Stromal cell of bone marrow (primary cell): ENCODE results near the gene TCERG1L.

Source experiments
- DNase-seq: peaks from one replicate; pipeline ENCODE4 v3.0.0-alpha.2; 2012; ENCODE audit warnings: low read depth

The TCERG1L gene

DNA sequence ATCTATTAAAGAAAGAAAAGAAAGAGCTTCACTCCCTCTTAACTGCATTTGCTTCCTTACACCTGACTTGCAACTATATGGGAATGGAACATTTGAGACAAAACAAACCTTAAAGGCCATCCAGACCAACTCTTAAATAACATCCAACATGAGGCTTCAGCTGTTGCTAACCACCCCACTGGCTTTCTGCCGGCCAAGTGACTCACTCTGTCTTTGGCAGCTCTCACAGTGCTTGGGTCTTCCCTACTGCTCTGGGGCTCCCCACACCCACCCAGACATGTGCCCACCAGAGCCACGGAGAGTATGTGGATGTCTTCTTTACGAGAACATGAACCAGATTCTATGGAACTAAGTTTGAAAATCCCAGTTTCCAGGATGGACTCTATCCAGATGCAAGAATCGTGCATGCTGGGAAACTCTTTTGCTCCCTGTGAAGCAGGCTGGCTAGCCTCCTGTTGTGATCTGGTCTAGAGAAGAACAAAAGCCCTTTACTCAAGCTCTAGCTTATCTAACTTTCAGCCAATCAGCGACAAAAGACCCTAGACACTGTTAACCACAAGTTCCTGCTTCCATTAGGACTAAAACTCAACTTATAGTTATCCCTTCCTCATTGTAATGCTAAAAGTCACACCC lies 245.7 kb downstream of the TCERG1L start:
- no peak for DNase-seq

DNA sequence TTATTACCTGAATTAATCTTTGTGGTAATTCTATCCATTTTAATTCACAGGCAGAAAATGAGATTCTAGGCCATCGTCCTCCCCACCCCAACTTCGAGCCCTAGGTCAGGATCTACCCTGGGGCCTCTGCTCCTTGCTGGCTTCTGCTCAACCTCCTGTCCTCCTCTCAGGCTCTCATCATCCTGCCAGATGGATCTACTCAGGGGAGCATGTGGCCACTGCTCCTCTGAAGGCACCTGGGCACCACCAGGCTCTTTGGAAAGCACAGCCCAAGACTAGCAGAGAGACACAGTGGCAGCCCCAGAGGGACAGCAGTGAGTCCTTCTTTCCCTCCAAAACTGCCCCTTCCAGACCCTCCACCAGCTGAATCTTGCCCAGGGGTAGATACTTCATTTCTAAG lies 248.2 kb downstream of the TCERG1L start:
- no peak for DNase-seq

DNA sequence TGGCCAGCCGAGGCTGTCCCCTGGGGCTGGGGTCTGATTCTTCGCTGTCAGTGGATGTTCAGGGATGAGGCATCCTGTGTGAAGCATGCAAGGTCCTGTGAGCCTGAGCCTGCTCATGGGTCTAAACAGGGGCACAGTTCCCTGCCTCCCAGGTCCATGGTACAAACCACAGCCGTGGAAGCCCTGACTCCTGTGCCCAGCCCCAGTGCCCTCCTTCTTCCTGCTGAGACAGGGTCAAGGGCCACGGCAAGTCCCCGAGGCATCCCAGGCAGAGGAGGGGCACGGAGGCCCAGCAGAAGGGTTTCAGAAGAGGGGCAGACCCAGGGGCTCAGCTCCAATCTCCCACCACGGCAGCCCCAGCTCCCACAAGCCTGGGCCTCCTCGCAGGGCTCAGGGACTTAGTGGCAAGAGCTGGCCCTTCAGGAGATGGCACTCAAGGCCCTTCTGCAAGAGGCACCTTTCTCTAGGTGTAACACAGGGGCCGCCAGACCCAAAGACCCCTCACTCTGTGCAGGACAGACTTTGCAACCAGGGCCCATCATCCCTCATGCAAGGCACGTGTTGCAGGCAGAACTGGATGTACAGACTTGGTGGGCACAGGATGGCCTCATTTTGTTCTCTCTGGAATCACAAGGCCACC lies 248.8 kb downstream of the TCERG1L start:
- no peak for DNase-seq

GRCh38 chr10:131061216-131061615 lies 250.3 kb downstream of the TCERG1L start:
- no peak for DNase-seq

- no peak for DNase-seq
Observed at GRCh38 chr10:131059881-131060280, 251.6 kb downstream of the TCERG1L start.

GRCh38 chr10:131058799-131059198 lies 252.7 kb downstream of the TCERG1L start:
- DNase-seq = no peak

- no peak for DNase-seq
Observed at GRCh38 chr10:131056781-131057180, 254.7 kb downstream of the TCERG1L start.

DNA sequence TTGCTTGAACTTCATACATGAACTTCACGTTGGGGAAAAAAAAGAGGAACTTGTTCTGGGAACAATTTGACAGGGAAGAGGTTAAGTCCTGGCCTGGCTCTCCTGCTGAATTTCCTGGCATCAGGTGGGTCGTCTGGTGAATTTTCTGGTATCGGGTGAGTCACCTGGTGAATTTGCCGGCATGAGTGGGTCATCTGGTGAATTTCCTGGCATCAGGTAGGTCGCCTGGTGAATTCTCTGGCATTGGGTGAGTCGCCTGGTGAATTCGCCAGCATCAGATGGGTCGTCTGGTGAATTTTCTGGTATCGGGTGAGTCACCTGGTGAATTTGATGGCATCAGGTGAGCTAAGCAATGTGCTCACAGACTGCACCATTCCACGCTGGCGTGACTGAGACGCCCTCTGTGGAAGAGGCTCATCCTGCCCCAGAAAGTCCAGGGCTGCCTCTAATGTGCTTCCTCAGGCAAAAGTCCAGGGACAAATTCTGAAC lies 255.4 kb downstream of the TCERG1L start:
- no peak for DNase-seq

DNA sequence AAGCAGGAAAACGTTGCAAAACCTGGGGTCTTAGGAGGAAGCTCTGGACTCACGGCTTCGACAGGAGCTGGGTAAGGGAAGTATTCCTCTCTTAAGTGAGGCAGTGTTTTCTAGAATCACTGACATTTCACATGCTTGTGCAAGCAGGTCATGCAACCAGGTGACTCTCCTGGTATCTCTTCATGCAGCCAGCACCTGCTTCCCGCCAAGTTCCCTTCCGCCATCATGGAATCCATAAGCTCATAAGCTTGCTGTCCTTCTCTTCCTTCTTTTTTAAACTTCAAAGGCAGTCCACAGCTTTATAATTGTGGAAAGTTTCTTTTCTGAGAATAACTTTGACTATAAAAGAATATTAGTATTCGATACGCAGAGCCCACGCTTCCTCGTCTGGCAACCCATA lies 256.1 kb downstream of the TCERG1L start:
- no peak for DNase-seq

- no peak for DNase-seq
Observed at GRCh38 chr10:131053192-131053591, 258.3 kb downstream of the TCERG1L start.

- no peak for DNase-seq
Observed at GRCh38 chr10:131050162-131050766, 261.3 kb downstream of the TCERG1L start.

GRCh38 chr10:131049016-131049415 lies 262.5 kb downstream of the TCERG1L start:
- no peak for DNase-seq

GRCh38 chr10:131048606-131049005 lies 262.9 kb downstream of the TCERG1L start:
- DNase-seq = no peak

DNA sequence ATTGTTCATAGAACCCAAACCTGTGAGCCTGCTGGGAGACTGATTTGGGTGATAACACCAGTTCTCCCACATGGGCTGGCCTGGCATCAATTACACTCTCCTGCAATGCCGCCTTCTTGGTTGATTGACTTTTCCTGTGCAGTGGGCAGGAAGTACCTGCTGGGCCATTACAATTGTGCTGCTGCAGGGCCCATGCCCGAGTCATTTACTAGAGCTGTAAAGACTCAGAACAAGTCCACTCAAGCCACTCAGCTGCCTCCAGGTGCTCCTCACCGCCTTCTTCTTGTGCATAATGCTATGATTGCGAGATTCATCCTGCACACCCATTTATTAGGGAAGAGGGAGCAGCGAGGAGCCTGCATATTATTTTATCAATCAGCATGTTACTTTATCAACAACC lies 264.0 kb downstream of the TCERG1L start:
- DNase-seq = no peak

- no peak for DNase-seq
Observed at GRCh38 chr10:131046194-131046593, 265.3 kb downstream of the TCERG1L start.

- no peak for DNase-seq
Observed at GRCh38 chr10:131044379-131045111, 267.0 kb downstream of the TCERG1L start.

DNA sequence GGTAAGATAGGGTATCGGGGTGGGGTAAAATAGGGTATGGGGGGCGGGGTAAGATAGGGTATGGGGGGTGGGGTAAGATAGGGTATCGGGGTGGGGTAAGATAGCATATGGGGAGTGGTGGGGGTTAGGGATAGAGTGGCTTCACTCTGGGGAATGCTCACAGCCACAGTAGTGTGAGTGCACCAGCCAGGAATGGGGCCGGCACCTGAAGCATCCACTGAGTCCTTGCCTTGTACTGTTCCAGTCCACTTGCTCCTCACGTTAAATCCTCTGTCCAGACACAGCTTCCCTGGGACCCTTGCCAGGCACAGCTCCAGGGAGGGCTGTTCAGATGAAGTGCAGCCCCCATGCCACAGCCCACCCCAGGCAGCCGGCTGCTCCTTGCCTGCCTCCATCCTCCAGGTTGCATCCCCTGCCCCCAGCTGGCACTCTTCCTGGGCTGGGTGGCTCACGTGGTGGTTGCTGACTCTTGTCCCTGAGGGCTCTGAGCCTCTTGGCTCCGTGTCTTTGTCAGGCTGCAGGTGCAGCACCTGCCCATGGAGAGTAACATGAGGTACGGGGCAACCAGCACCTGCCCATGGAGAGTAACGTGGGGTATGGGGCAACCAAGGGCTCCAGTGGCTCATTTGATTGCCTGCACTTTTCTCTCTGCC lies 268.4 kb downstream of the TCERG1L start:
- no peak for DNase-seq
